ENCODE measurements around the gene RPS27. TPM values are rescaled to one million over a fixed set of nuclear protein-coding genes. Genes with fewer than 3 reads are reported as not detected.

Gene RPS27
- total RNA-seq, 1 experiment from 2014 or later, result 1,548 TPM

DNA sequence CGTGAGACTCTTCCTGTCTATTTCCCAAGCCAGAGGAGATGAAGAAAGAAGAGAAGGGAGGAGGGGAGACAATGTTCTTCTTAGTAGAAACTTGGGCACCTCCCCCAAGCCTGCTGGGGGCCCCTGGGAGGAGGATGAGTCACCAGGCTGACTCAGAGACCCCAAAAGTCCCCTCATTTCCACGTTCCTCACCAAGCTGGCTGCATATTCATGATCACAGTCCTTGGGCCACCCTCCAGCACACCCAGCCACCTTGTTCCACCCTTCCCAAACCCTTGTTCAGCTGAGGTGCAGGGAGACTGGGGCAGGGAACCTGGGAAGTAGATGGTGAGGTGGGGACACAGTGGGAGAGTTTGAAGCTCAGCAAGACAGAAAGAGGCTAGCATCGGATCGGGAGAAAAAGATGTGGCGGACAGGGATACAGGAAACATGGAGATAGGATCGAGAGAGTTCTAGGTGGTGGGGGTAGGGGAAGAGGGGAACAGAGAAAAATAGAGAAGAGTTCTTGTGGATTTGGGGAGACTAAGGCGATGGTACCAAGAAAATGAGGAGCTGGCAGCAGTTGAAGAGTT is 5.1 kb upstream of the RPS27 start:
- CTCF ChIA-PET, result interaction anchor here (1.1 kb wide), 1 partner anchor 308 kb away, joined by 5 read pairs; no protein-coding TSS in a partner anchor
- H3K4me1 ChIP-seq (ENCODE audit: insufficient read depth, low read length, poor library complexity, severe bottlenecking), result peaks cover 14% of the 10 kb centered on the region
- DNase-seq (ENCODE audit: low spot score), result peak; percentile 86

DNA sequence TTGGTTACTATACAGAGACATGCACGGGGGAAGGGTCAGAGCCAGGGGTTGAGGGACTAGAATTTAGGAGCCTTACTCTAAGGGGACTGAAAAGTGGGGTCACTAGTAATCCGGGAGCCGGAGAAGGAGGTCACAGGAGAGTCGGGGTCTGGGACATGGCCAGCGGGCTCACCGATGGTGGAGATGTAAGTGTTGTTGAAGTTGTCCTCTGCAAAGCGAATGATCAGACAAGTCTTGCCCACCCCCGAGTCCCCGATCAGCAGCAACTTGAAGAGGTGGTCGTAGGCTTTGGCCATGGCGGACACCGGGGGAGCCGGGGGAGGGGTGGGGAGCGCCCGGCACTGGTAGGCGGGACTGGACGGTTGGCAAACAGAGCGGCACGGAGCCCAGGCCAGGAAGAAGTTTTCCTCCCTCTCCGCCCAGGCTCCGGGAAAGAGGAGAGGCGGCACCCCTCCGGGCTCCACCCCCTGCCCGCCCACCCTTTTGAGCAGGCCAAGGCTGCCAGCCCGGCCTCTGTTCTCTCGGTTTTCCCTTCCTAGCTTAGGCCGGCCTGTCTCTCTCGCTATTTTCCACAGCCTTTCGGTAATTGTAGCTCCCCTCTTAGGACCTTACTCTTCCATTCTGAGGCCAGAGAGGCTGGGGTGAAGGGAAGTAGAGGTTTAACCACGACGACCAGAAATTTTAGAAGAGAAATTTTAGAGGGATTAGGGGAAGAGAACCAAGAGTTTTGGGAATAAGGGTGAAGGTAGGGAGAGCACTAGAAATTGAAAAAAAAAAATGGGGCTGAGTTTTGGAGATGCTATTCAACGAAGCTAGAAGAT is 4.4 kb upstream of the RPS27 start, which contains the start of gene RAB13:
RAB13 (minus strand) TSS at position 399 of the 821 bp plus-strand sequence; CDS start at position 296, 103 bp downstream.
- Histone ChIP-seq H3K27me3 (replicated peaks; ENCODE audit: insufficient read depth, low read depth, low read length, poor library complexity) (no peaks in the 10 kb centered on the region), H3K9me3 (ENCODE audit: low read depth, low read length, poor library complexity, severe bottlenecking) (no peaks in the 10 kb centered on the region), H3K36me3 (ENCODE audit: insufficient read depth, low read length, poor library complexity, severe bottlenecking) (peaks cover 21% of the 10 kb centered on the region), H3K4me1 (ENCODE audit: insufficient read depth, low read length, poor library complexity, severe bottlenecking) (peaks cover 14% of the 10 kb centered on the region), H3K4me3 (ENCODE audit: low read depth, low read length, poor library complexity, severe bottlenecking) (peak within 1 kb of the TSS; percentile 83), H3K27ac (ENCODE audit: low read depth, low read length, poor library complexity, severe bottlenecking) (peak within 1 kb of the TSS; percentile 80)
- intact Hi-C loops (cut with micrococcal nuclease; ENCODE audit: unreplicated experiment), result loop anchor here (1.0 to 10.0 kb wide), 7 partner anchors 65 to 471 kb away; partner anchors contain the start of genes ILF2 and NPR1
- no TSS peak for BruUV-seq (replicated peaks)
- ChIA-PET CTCF (interaction anchor here (0.6 to 1.6 kb wide), 6 partner anchors 39 to 308 kb away, joined by 3 to 9 read pairs (median 4); partner anchors contain the start of gene DENND4B), POLR2A (ENCODE audit: low non-redundant PET) (interaction anchor here (0.6 to 1.1 kb wide), 2 partner anchors 9 to 23 kb away, joined by 4 to 6 read pairs; partner anchors contain the start of genes JTB and SLC39A1)
- DNase-seq (ENCODE audit: low spot score), result peak; percentile 92
- no peak for TF ChIP-seq EZH2 (IDR thresholded peaks at IDR 0.05; ENCODE audit: borderline replicate concordance, low read depth, low read length, poor library complexity, severe bottlenecking)
- TF ChIP-seq, protein P1, sequence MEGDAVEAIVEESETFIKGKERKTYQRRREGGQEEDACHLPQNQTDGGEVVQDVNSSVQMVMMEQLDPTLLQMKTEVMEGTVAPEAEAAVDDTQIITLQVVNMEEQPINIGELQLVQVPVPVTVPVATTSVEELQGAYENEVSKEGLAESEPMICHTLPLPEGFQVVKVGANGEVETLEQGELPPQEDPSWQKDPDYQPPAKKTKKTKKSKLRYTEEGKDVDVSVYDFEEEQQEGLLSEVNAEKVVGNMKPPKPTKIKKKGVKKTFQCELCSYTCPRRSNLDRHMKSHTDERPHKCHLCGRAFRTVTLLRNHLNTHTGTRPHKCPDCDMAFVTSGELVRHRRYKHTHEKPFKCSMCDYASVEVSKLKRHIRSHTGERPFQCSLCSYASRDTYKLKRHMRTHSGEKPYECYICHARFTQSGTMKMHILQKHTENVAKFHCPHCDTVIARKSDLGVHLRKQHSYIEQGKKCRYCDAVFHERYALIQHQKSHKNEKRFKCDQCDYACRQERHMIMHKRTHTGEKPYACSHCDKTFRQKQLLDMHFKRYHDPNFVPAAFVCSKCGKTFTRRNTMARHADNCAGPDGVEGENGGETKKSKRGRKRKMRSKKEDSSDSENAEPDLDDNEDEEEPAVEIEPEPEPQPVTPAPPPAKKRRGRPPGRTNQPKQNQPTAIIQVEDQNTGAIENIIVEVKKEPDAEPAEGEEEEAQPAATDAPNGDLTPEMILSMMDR (conservative IDR thresholded peaks at IDR 0.05; ENCODE audit: low read depth, low read length), result no peak

More for the DNA sequence above, 5.1 kb upstream of the RPS27 start:
- POLR2A ChIA-PET (ENCODE audit: low non-redundant PET), result interaction anchor here (1.1 kb wide), 1 partner anchor 22 kb away, joined by 6 read pairs; the partner anchor contains the start of gene SLC39A1
- Histone ChIP-seq H3K27me3 (replicated peaks; ENCODE audit: insufficient read depth, low read depth, low read length, poor library complexity) (no peaks in the 10 kb centered on the region), H3K4me3 (ENCODE audit: low read depth, low read length, poor library complexity, severe bottlenecking) (peak overlapping the region; percentile 83), H3K9me3 (ENCODE audit: low read depth, low read length, poor library complexity, severe bottlenecking) (no peaks in the 10 kb centered on the region), H3K36me3 (ENCODE audit: insufficient read depth, low read length, poor library complexity, severe bottlenecking) (peaks cover 23% of the 10 kb centered on the region), H3K27ac (ENCODE audit: low read depth, low read length, poor library complexity, severe bottlenecking) (peak overlapping the region; percentile 80)
- BruUV-seq (replicated peaks), result TSS peak; percentile 2
- no peak for TF ChIP-seq EZH2 (IDR thresholded peaks at IDR 0.05; ENCODE audit: borderline replicate concordance, low read depth, low read length, poor library complexity, severe bottlenecking)
- TF ChIP-seq, protein P1 (conservative IDR thresholded peaks at IDR 0.05; ENCODE audit: low read depth, low read length), result no peak
- intact Hi-C loops (cut with micrococcal nuclease; ENCODE audit: unreplicated experiment), result loop anchor here (5.0 to 10.0 kb wide), 3 partner anchors 163 to 471 kb away; no protein-coding TSS in a partner anchor

DNA sequence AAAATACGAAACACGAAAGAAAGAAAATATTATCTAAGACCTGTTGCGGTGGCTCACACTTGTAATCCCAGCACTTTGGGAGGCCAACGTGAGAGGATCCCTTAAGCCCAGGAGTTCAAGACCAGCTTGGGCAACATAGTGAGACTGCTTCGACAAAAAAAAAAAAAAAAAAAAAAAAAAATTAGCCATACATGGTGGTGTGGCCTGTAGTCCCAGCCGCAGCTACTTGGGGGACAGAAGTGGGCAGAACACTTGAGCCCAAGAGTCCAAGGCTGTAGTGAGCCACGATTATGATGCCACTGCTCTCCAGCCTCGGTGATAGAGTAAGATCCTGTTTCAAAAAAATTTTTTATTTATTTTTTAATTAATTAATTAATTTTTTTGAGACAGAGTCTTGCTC is 2.9 kb upstream of the RPS27 start:
- BruUV-seq (replicated peaks), result no TSS peak
- Histone ChIP-seq H3K27ac (ENCODE audit: low read depth, low read length, poor library complexity, severe bottlenecking) (no peak overlapping the region), H3K4me3 (ENCODE audit: low read depth, low read length, poor library complexity, severe bottlenecking) (no peak overlapping the region), H3K36me3 (ENCODE audit: insufficient read depth, low read length, poor library complexity, severe bottlenecking) (peaks cover 27% of the 10 kb centered on the region), H3K4me1 (ENCODE audit: insufficient read depth, low read length, poor library complexity, severe bottlenecking) (peaks cover 24% of the 10 kb centered on the region), H3K9me3 (ENCODE audit: low read depth, low read length, poor library complexity, severe bottlenecking) (no peaks in the 10 kb centered on the region), H3K27me3 (replicated peaks; ENCODE audit: insufficient read depth, low read depth, low read length, poor library complexity) (no peaks in the 10 kb centered on the region)
- TF ChIP-seq EZH2 (IDR thresholded peaks at IDR 0.05; ENCODE audit: borderline replicate concordance, low read depth, low read length, poor library complexity, severe bottlenecking), result no peak
- TF ChIP-seq, protein P1 (conservative IDR thresholded peaks at IDR 0.05; ENCODE audit: low read depth, low read length), result no peak
- intact Hi-C loops (cut with micrococcal nuclease; ENCODE audit: unreplicated experiment), result loop anchor here (2.0 to 10.0 kb wide), 6 partner anchors 67 to 473 kb away; partner anchors contain the start of genes ILF2 and NPR1
- ChIA-PET CTCF (interaction anchor here (0.7 to 1.6 kb wide), 3 partner anchors 190 to 311 kb away, joined by 3 to 8 read pairs (median 4); no protein-coding TSS in a partner anchor), POLR2A (ENCODE audit: low non-redundant PET) (interaction anchor here (0.6 kb wide), 1 partner anchor 310 kb away, joined by 5 read pairs; no protein-coding TSS in a partner anchor)
- DNase-seq (ENCODE audit: low spot score), result no peak

All from A673 (cell line).